ENCODE results near the gene STPG2. TPM values are rescaled to one million over a fixed set of nuclear protein-coding genes. Genes with fewer than 3 reads are reported as not detected.

The STPG2 gene
- total and polyA plus RNA-seq, 9 donors, result 0.06 to 1.3 (median 0.53) TPM; not detected in 1

- Histone ChIP-seq H3K9me3 (no peaks in the 10 kb centered on the region), H3K36me3 (no peaks in the 10 kb centered on the region), H3K27me3 (no peaks in the 10 kb centered on the region), H3K27ac (no peak overlapping the region), H3K4me1 (ENCODE audit: insufficient read depth) (no peaks in the 10 kb centered on the region), H3K4me3 (no peak overlapping the region)
- DNase-seq, result no peak
- TF ChIP-seq POLR2A (IDR thresholded peaks at IDR 0.05), result no peak
- TF ChIP-seq EP300 (IDR thresholded peaks at IDR 0.05), result no peak
- no peak for TF ChIP-seq CTCF (IDR thresholded peaks at IDR 0.05)
- 91 to 94% (median 93%) methylated on average over 2 of the region's 2 CpGs for WGBS, 3 donors
- intact Hi-C loops (cut with DNase I), result no loop called here
Measured at GRCh38 chr4:98117363-98117762, 25.9 kb downstream of the STPG2 start.

GRCh38 chr4:98113012-98113411 lies 30.3 kb downstream of the STPG2 start:
- intact Hi-C loops (cut with DNase I), result no loop called here
- peak in 1 of 5 donors; percentile 16 for DNase-seq
- H3K27me3 ChIP-seq, result no peaks in the 10 kb centered on the region

GRCh38 chr4:98110929-98111328 lies 32.3 kb downstream of the STPG2 start:
- no peaks in the 10 kb centered on the region for H3K4me1 ChIP-seq (ENCODE audit: insufficient read depth)
- 93 to 98% (median 94%) methylated on average over 2 of the region's 2 CpGs for WGBS, 3 donors
- DNase-seq, result no peak
- H3K36me3 ChIP-seq, result no peaks in the 10 kb centered on the region
- intact Hi-C loops (cut with DNase I), result loop anchor here in 1 of 4 donors (1.0 kb wide), 1 partner anchor 10 kb away; no protein-coding TSS in a partner anchor
- TF ChIP-seq POLR2A (IDR thresholded peaks at IDR 0.05) (no peak), CTCF (IDR thresholded peaks at IDR 0.05) (no peak), EP300 (IDR thresholded peaks at IDR 0.05) (no peak)
- H3K9me3 ChIP-seq, result no peaks in the 10 kb centered on the region
- H3K27ac ChIP-seq, result no peak overlapping the region
- H3K27me3 ChIP-seq, result no peaks in the 10 kb centered on the region
- H3K4me3 ChIP-seq, result no peak overlapping the region

More at GRCh38 chr4:98113012-98113411, 30.3 kb downstream of the STPG2 start:
- Histone ChIP-seq H3K9me3 (no peaks in the 10 kb centered on the region), H3K27ac (no peak overlapping the region), H3K4me1 (ENCODE audit: insufficient read depth) (no peaks in the 10 kb centered on the region), H3K36me3 (no peaks in the 10 kb centered on the region), H3K4me3 (no peak overlapping the region)
- TF ChIP-seq CTCF (IDR thresholded peaks at IDR 0.05) (no peak), POLR2A (IDR thresholded peaks at IDR 0.05) (no peak), EP300 (IDR thresholded peaks at IDR 0.05) (no peak)
- WGBS, 3 donors, result 14 to 16% (median 16%) methylated on average over 3 of the region's 3 CpGs

GRCh38 chr4:98110214-98110613 lies 33.1 kb downstream of the STPG2 start:
- H3K36me3 ChIP-seq, result no peaks in the 10 kb centered on the region
- H3K9me3 ChIP-seq, result no peaks in the 10 kb centered on the region
- H3K27me3 ChIP-seq, result no peaks in the 10 kb centered on the region
- TF ChIP-seq EP300 (IDR thresholded peaks at IDR 0.05) (no peak), CTCF (IDR thresholded peaks at IDR 0.05) (no peak), POLR2A (IDR thresholded peaks at IDR 0.05) (no peak)
- no peak overlapping the region for H3K4me3 ChIP-seq
- WGBS, 3 donors, result 71 to 88% (median 72%) methylated on average over 5 of the region's 5 CpGs
- DNase-seq, result no peak
- no peaks in the 10 kb centered on the region for H3K4me1 ChIP-seq (ENCODE audit: insufficient read depth)
- intact Hi-C loops (cut with DNase I), result no loop called here
- H3K27ac ChIP-seq, result no peak overlapping the region

All from ovary (tissue), 9 donors.